ENCODE data around the gene GPD1.

GPD1 gene

GRCh38 chr12:50104417-50105366 lies 884 bp downstream of the GPD1 start:
- no peak overlapping the region for H3K4me3 ChIP-seq (replicated peaks; ENCODE audit: low read depth, low read length)
- DNase-seq (ENCODE audit: low read depth) = no peak
- no peak for TF ChIP-seq CTCF (IDR thresholded peaks at IDR 0.05; ENCODE audit: low read length, missing control alignments)

- no peak for TF ChIP-seq CTCF (IDR thresholded peaks at IDR 0.05; ENCODE audit: low read length, missing control alignments)
- H3K4me3 ChIP-seq (replicated peaks; ENCODE audit: low read depth, low read length) = no peak overlapping the region
- no peak for DNase-seq (ENCODE audit: low read depth)
These were observed 2.2 kb downstream of the GPD1 start for GRCh38 chr12:50105913-50106450.

GRCh38 chr12:50106907-50107306 lies 3.1 kb downstream of the GPD1 start:
- H3K4me3 ChIP-seq (replicated peaks; ENCODE audit: low read depth, low read length) = no peak overlapping the region
- no peak for DNase-seq (ENCODE audit: low read depth)
- TF ChIP-seq CTCF (IDR thresholded peaks at IDR 0.05; ENCODE audit: low read length, missing control alignments) = no peak

- no peak overlapping the region for H3K4me3 ChIP-seq (replicated peaks; ENCODE audit: low read depth, low read length)
- no peak for DNase-seq (ENCODE audit: low read depth)
- TF ChIP-seq CTCF (IDR thresholded peaks at IDR 0.05; ENCODE audit: low read length, missing control alignments) = no peak
These were observed 3.8 kb downstream of the GPD1 start for GRCh38 chr12:50107416-50108268.

GRCh38 chr12:50109319-50109718 lies 5.5 kb downstream of the GPD1 start:
- DNase-seq (ENCODE audit: low read depth) = no peak
- TF ChIP-seq CTCF (IDR thresholded peaks at IDR 0.05; ENCODE audit: low read length, missing control alignments) = no peak
- H3K4me3 ChIP-seq (replicated peaks; ENCODE audit: low read depth, low read length) = no peak overlapping the region

- TF ChIP-seq CTCF (IDR thresholded peaks at IDR 0.05; ENCODE audit: low read length, missing control alignments) = no peak
- DNase-seq (ENCODE audit: low read depth) = no peak
- no peak overlapping the region for H3K4me3 ChIP-seq (replicated peaks; ENCODE audit: low read depth, low read length)
These were observed 6.4 kb downstream of the GPD1 start for GRCh38 chr12:50110127-50110761.
